HepG2 (cell line): ENCODE data around the gene INHA. TPM values are rescaled to one million over a fixed set of nuclear protein-coding genes. Genes with fewer than 3 reads are reported as not detected.

ENCODE experiments used
- BHLHE40 ChIP-seq: IDR thresholded peaks from 2 replicates; pipeline ENCODE4 v1.6.1; 2011; ENCODE audit warnings: low read length, improper control_type of control experiment
- DPF2 ChIP-seq: sonication (generic); formaldehyde crosslinking; IDR thresholded peaks from 2 replicates; pipeline ENCODE4 v1.4.0; 2020; ENCODE audit warnings: mild to moderate bottlenecking, low read depth, missing genetic modification reagents, borderline replicate concordance
- GFI1 ChIP-seq: sonication (generic); formaldehyde crosslinking; IDR thresholded peaks from 2 replicates; pipeline ENCODE4 v1.5.0; 2020; ENCODE audit warnings: missing genetic modification reagents, mild to moderate bottlenecking, borderline replicate concordance
- GPN1 ChIP-seq: sonication (generic); formaldehyde crosslinking; IDR thresholded peaks from 2 replicates; pipeline ENCODE4 v1.5.1; 2020; ENCODE audit warnings: missing genetic modification reagents, borderline replicate concordance
- HDAC1 ChIP-seq: sonication (generic); formaldehyde crosslinking; IDR thresholded peaks from 2 replicates; pipeline ENCODE4 v1.5.1; 2020; ENCODE audit warnings: mild to moderate bottlenecking, missing genetic modification reagents
- IRF2 ChIP-seq: IDR thresholded peaks from 2 replicates; pipeline ENCODE4 v1.6.1; 2018; ENCODE audit warnings: missing genetic modification reagents, missing compliant biosample characterization
- SALL2 ChIP-seq: sonication (generic); formaldehyde crosslinking; IDR thresholded peaks from 2 replicates; pipeline ENCODE4 v1.8.1; 2023; ENCODE audit warnings: mild to moderate bottlenecking, missing genetic modification reagents, inconsistent platforms
- SAP130 ChIP-seq: IDR thresholded peaks from 2 replicates; pipeline ENCODE4 v1.6.1; 2016; ENCODE audit warnings: low read depth
- ZFP90 ChIP-seq: sonication (generic); formaldehyde crosslinking; IDR thresholded peaks from 2 replicates; pipeline ENCODE4 v1.8.0; 2022; ENCODE audit warnings: missing genetic modification reagents, mild to moderate bottlenecking, inconsistent platforms, borderline replicate concordance
- ZNF510 ChIP-seq: sonication (generic); formaldehyde crosslinking; IDR thresholded peaks from 2 replicates; pipeline ENCODE4 v1.4.0; 2020; ENCODE audit warnings: low read depth, mild to moderate bottlenecking, missing genetic modification reagents
- ZNF563 ChIP-seq: sonication (generic); formaldehyde crosslinking; IDR thresholded peaks from 2 replicates; pipeline ENCODE4 v1.8.0; 2022; ENCODE audit warnings: mild to moderate bottlenecking, moderate library complexity, missing genetic modification reagents
- polyA plus RNA-seq, 8 experiments: library from polyadenylated mRNA; depleted of rRNA in 3 of 8; stranded (reverse) in 7 of 8; unstranded in 1 of 8; fragments of >200 nt; fragmentation: Illumina TruSeq in 4 of 8; extraction: Trizol in 4 of 8; gene quantifications; 2 replicates each; pipeline versions ENCODE4 v1.2.1 to v1.2.3, GENCODE V29; 2011 to 2016; ENCODE audit warnings: low read depth in 4 of 8, missing spikeins in 1 of 8, mixed read lengths in 1 of 8; ENCODE audit not compliant: insufficient read depth in 1 of 8
- total RNA-seq, 5 experiments: library from RNA; depleted of rRNA; stranded (reverse); fragments of >200 nt; fragmentation: Illumina TruSeq; extraction: Trizol; gene quantifications; 2 replicates each; pipeline ENCODE4 v1.2.3, GENCODE V29; 2016; ENCODE audit warnings: low read depth in 1 of 5
- TF ChIP-seq, protein P1 (sequence below): sonication (generic); formaldehyde crosslinking; IDR thresholded peaks from 2 replicates; pipeline ENCODE4 v1.4.0; 2020; ENCODE audit warnings: mild to moderate bottlenecking, missing genetic modification reagents
- TF ChIP-seq, protein P2 (sequence below): IDR thresholded peaks from 2 replicates; pipeline ENCODE4 v1.6.1; 2016; ENCODE audit warnings: mild to moderate bottlenecking, missing biosample characterization, missing genetic modification reagents
- TF ChIP-seq, protein P3 (sequence below): sonication (generic); formaldehyde crosslinking; IDR thresholded peaks from 2 replicates; pipeline ENCODE4 v1.4.0; 2020; ENCODE audit warnings: mild to moderate bottlenecking, low read depth, missing genetic modification reagents
- TF ChIP-seq, protein P4 (sequence below): sonication (generic); formaldehyde crosslinking; IDR thresholded peaks from 2 replicates; pipeline ENCODE4 v1.8.0; 2022; ENCODE audit warnings: missing genetic modification reagents, mild to moderate bottlenecking, moderate library complexity, borderline replicate concordance
- TF ChIP-seq, protein P5 (sequence below): sonication (generic); formaldehyde crosslinking; IDR thresholded peaks from 2 replicates; pipeline ENCODE4 v1.4.0; 2020; ENCODE audit warnings: mild to moderate bottlenecking, missing genetic modification reagents

The INHA gene
- total and polyA plus RNA-seq, 2 of the 13 experiments (the other 11 are each of a cell fraction or from before 2014, with no cell fraction given): 4.1 to 15.2 TPM

DNA sequence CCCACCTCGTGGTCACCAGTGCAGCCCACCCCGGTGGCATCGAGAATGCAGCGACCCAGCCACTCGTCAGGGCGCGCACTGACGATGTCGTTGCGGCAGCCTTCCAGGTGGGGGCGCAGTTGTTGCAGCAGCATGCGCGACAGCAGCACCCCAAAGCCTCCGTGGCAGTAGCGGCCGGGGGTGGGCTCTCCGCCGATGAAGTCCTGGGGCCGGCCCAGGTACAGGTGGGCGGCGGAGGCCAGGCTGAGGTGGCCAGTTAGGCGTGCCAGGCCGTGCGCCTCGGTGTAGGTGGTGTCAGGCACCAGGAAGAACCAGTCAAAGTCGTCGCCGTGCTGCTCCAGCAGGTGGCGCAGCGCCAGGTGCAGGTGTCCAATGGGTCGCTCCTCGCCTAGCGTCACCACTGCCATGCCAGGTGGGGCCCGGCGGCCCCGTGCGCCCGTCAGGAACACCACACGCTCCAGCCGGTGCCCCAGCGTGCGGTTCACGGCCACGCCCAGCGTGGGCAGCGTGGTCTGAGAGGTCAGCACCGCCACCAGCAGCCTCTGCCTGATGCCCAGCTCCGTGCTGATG, 30.4 kb upstream of the INHA start (continued):
- TF ChIP-seq, protein P1, sequence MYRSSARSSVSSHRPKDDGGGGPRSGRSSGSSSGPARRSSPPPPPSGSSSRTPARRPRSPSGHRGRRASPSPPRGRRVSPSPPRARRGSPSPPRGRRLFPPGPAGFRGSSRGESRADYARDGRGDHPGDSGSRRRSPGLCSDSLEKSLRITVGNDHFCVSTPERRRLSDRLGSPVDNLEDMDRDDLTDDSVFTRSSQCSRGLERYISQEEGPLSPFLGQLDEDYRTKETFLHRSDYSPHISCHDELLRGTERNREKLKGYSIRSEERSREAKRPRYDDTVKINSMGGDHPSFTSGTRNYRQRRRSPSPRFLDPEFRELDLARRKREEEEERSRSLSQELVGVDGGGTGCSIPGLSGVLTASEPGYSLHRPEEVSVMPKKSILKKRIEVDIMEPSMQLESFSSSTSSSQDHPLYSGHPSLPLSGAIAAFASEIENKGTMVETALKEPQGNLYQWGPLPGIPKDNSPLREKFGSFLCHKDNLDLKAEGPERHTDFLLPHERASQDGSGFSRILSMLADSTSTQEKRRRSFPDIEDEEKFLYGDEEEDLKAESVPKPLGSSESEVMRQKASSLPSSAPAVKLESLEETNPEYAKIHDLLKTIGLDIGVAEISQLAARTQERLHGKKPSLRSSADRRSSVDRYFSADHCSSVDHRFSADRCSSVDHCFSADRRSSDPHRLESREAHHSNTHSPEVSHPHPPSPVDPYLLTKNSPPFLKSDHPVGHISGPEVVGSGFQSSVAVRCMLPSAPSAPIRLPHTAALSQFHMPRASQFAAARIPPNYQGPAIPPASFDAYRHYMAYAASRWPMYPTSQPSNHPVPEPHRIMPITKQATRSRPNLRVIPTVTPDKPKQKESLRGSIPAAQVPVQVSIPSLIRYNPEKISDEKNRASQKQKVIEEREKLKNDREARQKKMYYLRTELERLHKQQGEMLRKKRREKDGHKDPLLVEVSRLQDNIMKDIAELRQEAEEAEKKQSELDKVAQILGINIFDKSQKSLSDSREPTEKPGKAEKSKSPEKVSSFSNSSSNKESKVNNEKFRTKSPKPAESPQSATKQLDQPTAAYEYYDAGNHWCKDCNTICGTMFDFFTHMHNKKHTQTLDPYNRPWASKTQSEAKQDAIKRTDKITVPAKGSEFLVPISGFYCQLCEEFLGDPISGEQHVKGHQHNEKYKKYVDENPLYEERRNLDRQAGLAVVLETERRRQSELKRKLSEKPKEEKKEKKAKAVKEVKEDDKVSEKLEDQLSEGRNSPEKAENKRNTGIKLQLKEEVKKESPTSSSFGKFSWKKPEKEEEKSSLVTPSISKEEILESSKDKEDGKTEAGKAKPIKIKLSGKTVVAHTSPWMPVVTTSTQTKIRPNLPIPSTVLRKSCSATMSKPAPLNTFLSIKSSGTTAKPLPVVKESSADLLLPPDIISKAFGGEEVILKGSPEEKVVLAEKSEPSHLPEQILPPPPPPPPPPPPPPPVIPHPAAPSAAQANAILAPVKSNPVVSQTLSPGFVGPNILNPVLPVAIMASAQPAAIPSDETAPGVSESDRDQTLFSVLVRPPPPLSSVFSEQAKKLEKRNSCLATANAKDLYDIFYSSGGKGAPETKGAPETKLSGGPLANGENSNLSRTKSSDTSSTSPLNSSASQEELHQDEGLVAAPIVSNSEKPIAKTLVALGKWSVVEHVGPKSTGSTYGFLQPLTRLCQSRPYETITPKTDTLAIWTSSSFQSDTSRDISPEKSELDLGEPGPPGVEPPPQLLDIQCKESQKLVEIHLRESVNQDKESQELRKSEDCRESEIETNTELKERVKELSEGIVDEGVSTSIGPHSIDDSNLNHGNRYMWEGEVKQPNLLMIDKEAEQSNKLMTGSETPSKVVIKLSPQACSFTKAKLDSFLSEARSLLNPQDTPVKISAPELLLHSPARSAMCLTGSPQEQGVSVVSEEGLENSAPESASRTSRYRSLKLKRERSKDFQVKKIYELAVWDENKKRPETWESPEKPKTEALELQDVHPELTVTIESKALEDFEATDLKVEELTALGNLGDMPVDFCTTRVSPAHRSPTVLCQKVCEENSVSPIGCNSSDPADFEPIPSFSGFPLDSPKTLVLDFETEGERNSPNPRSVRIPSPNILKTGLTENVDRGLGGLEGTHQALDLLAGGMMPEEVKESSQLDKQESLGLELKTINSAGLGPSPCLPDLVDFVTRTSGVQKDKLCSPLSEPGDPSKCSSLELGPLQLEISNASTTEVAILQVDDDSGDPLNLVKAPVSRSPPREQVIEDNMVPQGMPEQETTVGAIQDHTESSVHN (CRISPR knock-in tag): peak; percentile 59; the same call in 1 of the 2 replicates
- TF ChIP-seq DPF2 (CRISPR knock-in tag): no peak
- peak; percentile 73; the same call in 1 of the 2 replicates for TF ChIP-seq IRF2
- TF ChIP-seq, protein P2, sequence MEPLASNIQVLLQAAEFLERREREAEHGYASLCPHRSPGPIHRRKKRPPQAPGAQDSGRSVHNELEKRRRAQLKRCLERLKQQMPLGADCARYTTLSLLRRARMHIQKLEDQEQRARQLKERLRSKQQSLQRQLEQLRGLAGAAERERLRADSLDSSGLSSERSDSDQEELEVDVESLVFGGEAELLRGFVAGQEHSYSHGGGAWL (CRISPR knock-in tag): peak; percentile 86; the same call in 1 of the 2 replicates
- TF ChIP-seq ZFP90 (CRISPR knock-in tag): peak; percentile 87
- TF ChIP-seq GFI1 (CRISPR knock-in tag): peak; percentile 38; the same call in 1 of the 2 replicates
- TF ChIP-seq, protein P3, sequence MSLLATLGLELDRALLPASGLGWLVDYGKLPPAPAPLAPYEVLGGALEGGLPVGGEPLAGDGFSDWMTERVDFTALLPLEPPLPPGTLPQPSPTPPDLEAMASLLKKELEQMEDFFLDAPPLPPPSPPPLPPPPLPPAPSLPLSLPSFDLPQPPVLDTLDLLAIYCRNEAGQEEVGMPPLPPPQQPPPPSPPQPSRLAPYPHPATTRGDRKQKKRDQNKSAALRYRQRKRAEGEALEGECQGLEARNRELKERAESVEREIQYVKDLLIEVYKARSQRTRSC: peak; percentile 87; the same call in 1 of the 2 replicates
- peak; percentile 91 for TF ChIP-seq HDAC1 (CRISPR knock-in tag)
- peak; percentile 84; the same call in 1 of the 2 replicates for TF ChIP-seq ZNF563 (CRISPR knock-in tag)
- peak; percentile 86; the same call in 1 of the 2 replicates for TF ChIP-seq ZNF510 (CRISPR knock-in tag)
- peak; percentile 82 for TF ChIP-seq SALL2 (CRISPR knock-in tag)
- TF ChIP-seq BHLHE40: no peak; the same call in 1 of the 2 replicates
- TF ChIP-seq SAP130 (CRISPR knock-in tag): peak; percentile 91
- TF ChIP-seq, protein P4, sequence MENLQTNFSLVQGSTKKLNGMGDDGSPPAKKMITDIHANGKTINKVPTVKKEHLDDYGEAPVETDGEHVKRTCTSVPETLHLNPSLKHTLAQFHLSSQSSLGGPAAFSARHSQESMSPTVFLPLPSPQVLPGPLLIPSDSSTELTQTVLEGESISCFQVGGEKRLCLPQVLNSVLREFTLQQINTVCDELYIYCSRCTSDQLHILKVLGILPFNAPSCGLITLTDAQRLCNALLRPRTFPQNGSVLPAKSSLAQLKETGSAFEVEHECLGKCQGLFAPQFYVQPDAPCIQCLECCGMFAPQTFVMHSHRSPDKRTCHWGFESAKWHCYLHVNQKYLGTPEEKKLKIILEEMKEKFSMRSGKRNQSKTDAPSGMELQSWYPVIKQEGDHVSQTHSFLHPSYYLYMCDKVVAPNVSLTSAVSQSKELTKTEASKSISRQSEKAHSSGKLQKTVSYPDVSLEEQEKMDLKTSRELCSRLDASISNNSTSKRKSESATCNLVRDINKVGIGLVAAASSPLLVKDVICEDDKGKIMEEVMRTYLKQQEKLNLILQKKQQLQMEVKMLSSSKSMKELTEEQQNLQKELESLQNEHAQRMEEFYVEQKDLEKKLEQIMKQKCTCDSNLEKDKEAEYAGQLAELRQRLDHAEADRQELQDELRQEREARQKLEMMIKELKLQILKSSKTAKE (CRISPR knock-in tag): 0 out of 2 replicates have a peak, but pooled peaks have one; percentile 16
- TF ChIP-seq GPN1 (CRISPR knock-in tag): 0 out of 2 replicates have a peak, but pooled peaks have one; percentile 28
- TF ChIP-seq, protein P5, sequence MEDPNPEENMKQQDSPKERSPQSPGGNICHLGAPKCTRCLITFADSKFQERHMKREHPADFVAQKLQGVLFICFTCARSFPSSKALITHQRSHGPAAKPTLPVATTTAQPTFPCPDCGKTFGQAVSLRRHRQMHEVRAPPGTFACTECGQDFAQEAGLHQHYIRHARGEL (CRISPR knock-in tag): peak; percentile 86; the same call in 1 of the 2 replicates
